HG02610 (cell line): ENCODE data around the gene C2CD4C.
"Not testable (repeated sequence)": the region's sequence is repeated elsewhere in the genome, so short reads cannot be mapped to it uniquely, and the experiment has no call there.

Experiments used
- ATAC-seq: cut with Tn5 transposase; IDR thresholded peaks from one replicate; pipeline ENCODE4 v1.9.1; 2021; ENCODE audit warnings: mild to moderate bottlenecking, moderate library complexity; ENCODE audit not compliant: unreplicated experiment

C2CD4C gene, protein sequence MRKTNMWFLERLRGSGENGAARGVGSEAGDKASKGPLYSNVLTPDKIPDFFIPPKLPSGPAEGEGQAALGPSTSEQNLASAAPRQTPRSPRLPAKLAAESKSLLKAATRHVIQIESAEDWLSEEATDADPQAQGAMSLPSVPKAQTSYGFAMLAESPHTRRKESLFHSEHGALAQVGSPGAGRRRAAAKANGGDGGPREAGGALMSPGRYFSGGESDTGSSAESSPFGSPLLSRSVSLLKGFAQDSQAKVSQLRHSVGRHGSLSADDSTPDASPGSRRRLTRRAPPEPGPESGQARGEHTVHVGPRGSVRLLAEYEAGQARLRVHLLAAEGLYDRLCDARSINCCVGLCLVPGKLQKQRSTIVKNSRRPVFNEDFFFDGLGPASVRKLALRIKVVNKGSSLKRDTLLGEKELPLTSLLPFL

DNA sequence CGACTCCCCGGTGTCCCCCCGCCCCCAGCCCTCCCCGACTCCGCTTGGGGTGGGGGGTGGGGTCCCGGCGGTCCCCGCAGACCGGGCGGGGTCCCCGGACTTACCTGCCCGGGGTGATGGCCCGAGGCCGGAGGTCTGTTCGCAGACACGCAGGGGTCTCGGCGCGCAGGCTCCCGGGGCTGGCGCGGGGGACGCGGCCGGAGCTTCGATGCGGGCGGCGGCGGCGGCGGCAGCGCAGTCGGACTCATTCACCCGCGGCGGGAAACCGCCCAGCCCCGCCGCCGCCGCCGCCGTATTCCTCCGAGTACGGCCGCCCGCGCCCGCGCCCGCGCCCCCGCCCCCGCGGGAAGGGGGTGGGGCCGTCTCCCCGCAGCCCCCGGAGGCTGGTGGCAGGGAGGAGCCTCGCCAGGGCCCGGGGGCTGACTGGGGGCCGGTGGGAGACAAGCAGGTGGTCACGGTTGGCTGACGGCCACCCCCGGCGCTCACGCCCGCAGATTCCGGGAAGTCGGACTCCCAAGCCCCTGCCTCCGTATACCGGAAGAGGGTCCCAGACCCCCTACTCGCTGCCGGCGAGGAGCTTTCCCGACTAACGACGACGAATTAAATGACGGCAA, at the start of gene C2CD4C:
C2CD4C (minus strand) TSS at position 246 of the 614 bp plus-strand sequence. CDS start 786 bp downstream, outside the sequence.
- ATAC-seq: no peak

DNA sequence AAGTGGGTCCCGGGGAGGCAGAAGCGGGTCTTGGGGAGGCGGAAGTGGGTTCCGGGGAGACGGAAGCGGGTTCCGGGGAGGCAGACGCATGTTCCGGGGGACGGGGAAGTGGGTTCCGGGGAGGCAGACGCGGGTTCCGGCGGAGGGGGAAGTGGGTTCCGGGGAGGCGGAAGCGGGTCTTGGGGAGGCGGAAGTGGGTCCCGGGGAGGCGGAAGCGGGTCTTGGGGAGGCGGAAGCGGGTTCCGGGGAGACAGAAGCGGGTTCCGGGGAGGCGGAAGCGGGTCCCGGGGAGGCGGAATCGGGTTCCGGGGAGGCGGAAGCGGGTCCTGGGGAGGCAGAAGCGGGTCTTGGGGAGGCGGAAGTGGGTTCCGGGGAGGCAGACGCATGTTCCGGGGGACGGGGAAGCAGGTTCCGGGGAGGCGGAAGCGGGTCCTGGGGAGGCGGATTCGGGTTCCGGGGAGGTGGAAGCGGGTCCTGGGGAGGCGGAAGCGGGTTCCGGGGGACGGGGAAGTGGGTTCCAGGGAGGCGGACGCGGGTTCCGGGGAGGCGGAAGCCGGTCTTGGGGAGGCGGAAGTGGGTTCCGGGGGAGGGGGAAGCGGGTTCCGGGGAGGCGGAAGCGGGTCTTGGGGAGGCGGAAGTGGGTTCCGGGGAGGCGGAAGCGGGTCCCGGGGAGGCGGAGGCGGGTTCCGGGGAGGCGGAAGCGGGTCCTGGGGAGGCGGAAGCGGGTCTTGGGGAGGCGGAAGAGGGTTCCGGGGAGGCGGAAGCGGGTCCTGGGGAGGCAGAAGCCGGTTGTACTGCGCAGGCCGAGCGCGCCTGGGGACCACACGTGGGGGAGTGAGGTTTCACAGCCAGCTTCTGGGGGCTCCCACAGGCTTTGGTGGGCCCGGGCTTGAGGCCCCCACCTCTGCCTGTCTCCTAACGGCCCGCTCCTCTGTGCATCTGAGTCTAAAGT, 49.4 kb upstream of the C2CD4C start:
- ATAC-seq: no peak

DNA sequence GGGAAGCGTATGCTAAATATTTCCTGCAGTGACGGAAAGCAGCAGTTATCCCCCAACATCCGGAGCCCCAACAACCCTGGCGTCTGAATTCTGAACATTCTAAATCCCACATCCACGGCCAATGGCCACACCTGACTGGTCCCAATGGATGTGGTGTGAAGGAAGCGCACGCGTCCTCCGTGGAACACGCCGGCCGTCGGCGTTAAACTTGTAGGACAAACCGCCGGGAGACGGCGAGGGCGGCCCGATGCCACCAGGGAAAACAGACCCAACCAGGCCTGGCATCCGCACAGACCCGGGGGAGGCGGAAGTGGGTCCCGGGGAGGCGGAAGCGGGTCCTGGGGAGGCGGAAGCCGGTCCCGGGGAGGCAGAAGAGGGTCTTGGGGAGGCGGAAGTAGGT, 48.7 kb upstream of the C2CD4C start:
- no peak for ATAC-seq

DNA sequence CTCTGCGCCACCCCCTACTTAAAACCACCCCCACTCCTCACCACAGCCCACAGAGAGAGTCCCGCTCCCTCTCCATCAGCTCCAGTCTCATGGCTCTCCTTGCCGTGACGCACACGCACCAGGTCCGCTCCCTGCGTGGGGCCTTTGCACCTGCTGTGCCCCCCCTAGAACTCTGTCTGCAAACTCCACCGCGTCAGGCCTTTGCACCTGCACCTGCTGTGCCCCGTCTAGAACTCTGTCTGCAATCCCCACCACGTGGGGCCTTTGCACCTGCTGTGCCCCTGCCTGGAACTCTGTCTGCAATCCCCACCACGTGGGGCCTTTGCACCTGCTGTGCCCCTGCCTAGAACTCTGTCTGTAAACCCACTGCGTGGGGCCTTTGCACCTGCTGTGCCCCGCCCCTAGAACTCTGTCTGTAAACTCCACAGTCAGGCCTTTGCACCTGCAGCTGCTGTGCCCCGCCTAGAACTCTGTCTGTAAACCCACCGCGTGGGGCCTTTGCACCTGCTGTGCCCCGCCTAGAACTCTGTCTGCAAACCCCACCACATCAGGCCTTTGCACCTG, 47.7 kb upstream of the C2CD4C start:
- ATAC-seq: no peak

- no peak for ATAC-seq
Observed at GRCh38 chr19:455851-456546, 47.1 kb upstream of the C2CD4C start.

DNA sequence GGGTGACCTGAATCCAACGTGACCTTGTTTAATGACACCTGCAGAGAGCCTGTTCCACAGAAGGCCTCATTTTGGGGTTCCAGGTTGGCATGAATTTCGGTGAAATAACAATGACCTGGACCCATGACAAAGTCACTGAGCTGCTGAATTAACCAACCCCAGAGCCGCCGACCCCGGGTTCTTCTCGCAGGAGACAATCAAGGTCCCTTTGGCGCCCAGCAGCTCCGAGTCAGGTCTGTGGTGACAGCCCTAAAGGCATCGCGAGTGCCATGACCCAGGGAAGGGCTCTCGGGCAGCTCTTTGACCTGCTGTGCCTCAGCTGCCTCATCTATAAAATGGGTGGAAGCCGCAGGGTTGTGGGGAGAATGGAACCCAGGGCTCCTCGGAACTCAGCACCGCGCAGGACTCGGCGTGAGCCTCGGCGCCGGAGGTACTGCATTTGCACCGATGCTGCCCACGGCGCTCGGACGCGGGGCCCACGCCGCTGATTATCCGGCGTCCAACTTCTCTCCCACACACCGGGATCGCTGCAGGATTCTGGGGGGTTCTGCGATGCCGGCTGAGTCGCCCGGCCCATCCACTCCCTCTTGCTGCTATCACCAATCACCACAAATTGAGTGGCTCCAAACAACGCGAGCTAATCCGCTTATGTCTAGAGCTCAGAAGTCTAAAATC, 46.2 kb upstream of the C2CD4C start:
- ATAC-seq: no peak

GRCh38 chr19:453606-454005, 44.7 kb upstream of the C2CD4C start:
- ATAC-seq: no peak

- no peak for ATAC-seq
Observed at GRCh38 chr19:452829-453228, 43.9 kb upstream of the C2CD4C start.

- not testable (repeated sequence) for ATAC-seq
Observed at GRCh38 chr19:450912-451481, 42.0 kb upstream of the C2CD4C start.

GRCh38 chr19:449916-450315, 41.0 kb upstream of the C2CD4C start:
- ATAC-seq: no peak

DNA sequence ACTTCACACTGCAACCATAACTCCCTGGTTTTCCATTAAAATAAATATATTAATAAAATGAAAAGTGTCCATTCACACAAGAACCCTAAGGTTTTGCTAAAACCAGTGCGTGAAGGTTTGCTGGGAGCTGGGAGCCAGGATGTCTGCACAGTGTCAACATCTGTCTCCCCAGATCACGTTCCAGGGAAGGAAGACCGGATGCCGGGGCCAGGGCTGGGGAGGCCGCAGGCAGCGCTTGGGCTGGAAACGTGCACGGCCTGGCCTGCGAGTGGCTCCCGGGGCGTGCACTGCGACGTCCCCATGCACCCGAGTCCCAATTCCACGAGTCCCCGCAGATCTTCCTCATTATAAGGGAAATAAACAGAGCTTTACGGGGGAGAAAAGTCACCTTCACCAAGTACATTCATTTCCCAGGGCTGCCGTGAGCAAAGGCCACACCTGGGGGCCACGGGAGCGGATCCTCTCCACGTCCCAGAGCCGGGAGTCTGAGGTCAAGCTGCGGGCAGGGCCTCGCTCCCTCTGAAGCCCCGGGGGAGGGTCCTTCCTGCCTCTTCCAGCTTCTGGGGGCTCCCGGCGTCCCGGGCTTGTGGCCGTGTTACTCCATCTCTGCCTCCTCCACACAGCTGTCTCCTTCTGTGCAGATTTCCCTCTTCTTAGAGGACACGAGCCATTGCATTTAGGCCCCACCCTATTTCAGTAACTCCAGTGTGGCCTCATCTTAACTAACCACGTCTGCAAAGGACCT, 39.0 kb upstream of the C2CD4C start:
- no peak for ATAC-seq

DNA sequence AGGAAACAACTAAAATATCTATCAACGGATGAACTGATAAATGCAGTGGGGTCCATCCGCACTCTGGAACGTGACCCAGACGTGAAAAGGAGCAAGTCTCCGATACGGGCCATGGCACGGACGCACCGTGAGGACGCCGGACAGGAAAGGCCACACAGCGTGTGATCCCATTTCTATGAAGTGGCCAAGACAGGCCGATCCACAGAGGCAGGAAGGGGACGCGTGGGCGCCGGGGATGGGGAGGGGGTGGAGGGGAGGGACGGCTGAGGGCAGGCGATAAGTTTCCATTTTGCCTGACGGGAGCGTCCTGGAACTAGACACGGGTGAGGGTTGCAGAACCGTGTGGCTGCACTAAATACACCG, 38.1 kb upstream of the C2CD4C start:
- no peak for ATAC-seq

- ATAC-seq: no peak
Observed at GRCh38 chr19:444677-445210, 35.8 kb upstream of the C2CD4C start.

DNA sequence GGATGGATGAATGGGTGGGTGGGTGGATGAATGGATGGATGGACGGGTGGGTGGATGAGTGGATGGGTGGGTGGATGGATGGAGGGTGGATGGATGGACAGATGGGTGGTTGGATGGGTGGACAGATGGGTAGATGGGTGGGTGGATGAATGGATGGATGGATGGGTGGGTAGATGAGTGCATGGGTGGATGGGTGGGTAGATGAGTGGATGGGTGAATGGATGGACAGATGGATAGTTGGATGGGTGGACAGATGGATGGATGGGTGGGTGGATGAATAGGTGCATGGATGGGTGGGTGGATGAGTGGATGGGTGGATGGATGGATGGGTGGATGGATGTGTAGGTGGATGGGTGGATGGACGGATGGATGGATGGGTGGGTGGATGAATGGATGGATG, 34.1 kb upstream of the C2CD4C start:
- ATAC-seq: no peak

DNA sequence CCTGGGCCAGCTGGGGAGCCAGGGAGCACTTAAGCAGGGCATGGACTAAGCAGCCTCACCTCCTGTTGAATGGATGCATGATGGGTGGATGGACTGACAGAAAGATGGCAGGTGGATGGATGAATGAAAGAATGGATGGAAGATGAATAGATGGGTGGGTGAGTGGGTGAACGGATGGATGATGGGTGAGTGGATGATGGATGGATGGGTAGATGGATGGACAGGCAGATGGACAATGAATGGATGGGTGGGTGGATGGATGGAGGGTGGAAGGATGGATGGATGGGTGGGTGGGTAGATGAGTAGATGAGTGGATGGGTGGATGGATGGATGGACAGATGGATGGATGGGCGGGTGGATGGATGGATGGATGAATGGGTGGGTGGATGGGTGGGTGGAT, 33.1 kb upstream of the C2CD4C start:
- ATAC-seq: no peak

DNA sequence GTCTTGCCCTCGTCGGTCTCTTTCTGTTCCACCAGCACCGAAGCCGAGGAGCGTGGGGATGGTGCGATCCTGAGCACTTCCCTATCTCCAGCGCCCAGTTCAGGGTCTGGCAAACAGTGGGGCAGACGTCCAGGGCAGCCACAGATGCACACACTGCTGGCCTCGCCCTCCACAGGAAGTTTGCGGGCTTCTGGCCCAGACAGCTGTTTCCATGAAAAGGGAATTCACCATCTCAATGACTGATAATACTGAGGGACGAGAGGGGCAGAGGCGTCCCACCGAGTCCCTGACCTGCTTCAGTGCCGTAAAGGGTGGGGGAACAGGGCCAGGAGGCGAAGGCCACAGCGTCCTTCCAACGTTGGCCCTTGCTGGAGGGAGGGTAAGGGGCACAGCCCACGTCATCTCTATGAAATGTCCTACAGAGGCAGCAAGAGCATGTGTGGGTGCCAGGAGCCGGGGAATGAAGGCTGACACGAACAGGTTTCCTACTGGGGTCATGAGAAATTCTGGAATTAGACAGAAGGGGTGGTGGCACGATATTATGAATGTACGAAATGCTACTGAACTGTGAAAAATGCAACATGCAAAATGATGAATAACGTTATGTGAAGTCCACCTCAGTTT, 32.4 kb upstream of the C2CD4C start:
- no peak for ATAC-seq

GRCh38 chr19:440391-441212, 31.7 kb upstream of the C2CD4C start:
- ATAC-seq: no peak
